GM12874 (cell line): Measurements from ENCODE around the gene PANK1.

Experiments used
- CTCF ChIP-seq: IDR thresholded peaks from 2 replicates; pipeline ENCODE4 v1.5.1; 2011; ENCODE audit warnings: low read depth, mild to moderate bottlenecking, control low read depth, low read length, moderate library complexity; ENCODE audit not compliant: insufficient read depth

The PANK1 gene

GRCh38 chr10:89621438-89621837, 23.6 kb downstream of the PANK1 start:
- TF ChIP-seq CTCF: no peak

GRCh38 chr10:89615824-89616223, 29.2 kb downstream of the PANK1 start:
- TF ChIP-seq CTCF: no peak

- TF ChIP-seq CTCF: no peak
These were observed 29.9 kb downstream of the PANK1 start for GRCh38 chr10:89615112-89615511.

GRCh38 chr10:89613582-89613981, 31.5 kb downstream of the PANK1 start:
- no peak for TF ChIP-seq CTCF

- TF ChIP-seq CTCF: no peak
These were observed 33.8 kb downstream of the PANK1 start for GRCh38 chr10:89611282-89611681.

- TF ChIP-seq CTCF: peak; percentile 28
These were observed 35.2 kb downstream of the PANK1 start for GRCh38 chr10:89609833-89610346.

- no peak for TF ChIP-seq CTCF
These were observed 40.8 kb downstream of the PANK1 start for GRCh38 chr10:89604200-89604599.
